Femur (tissue), 1 donor: ENCODE measurements around the gene SETX.
"Not testable (repeated sequence)": the region's sequence is repeated elsewhere in the genome, so short reads cannot be mapped to it uniquely, and the experiment has no call there.

ENCODE experiments used
- DNase-seq: peaks from one replicate; pipeline ENCODE4 v3.0.0-alpha.2; 2017

Gene SETX, protein sequence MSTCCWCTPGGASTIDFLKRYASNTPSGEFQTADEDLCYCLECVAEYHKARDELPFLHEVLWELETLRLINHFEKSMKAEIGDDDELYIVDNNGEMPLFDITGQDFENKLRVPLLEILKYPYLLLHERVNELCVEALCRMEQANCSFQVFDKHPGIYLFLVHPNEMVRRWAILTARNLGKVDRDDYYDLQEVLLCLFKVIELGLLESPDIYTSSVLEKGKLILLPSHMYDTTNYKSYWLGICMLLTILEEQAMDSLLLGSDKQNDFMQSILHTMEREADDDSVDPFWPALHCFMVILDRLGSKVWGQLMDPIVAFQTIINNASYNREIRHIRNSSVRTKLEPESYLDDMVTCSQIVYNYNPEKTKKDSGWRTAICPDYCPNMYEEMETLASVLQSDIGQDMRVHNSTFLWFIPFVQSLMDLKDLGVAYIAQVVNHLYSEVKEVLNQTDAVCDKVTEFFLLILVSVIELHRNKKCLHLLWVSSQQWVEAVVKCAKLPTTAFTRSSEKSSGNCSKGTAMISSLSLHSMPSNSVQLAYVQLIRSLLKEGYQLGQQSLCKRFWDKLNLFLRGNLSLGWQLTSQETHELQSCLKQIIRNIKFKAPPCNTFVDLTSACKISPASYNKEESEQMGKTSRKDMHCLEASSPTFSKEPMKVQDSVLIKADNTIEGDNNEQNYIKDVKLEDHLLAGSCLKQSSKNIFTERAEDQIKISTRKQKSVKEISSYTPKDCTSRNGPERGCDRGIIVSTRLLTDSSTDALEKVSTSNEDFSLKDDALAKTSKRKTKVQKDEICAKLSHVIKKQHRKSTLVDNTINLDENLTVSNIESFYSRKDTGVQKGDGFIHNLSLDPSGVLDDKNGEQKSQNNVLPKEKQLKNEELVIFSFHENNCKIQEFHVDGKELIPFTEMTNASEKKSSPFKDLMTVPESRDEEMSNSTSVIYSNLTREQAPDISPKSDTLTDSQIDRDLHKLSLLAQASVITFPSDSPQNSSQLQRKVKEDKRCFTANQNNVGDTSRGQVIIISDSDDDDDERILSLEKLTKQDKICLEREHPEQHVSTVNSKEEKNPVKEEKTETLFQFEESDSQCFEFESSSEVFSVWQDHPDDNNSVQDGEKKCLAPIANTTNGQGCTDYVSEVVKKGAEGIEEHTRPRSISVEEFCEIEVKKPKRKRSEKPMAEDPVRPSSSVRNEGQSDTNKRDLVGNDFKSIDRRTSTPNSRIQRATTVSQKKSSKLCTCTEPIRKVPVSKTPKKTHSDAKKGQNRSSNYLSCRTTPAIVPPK (N-terminal part only)

DNA sequence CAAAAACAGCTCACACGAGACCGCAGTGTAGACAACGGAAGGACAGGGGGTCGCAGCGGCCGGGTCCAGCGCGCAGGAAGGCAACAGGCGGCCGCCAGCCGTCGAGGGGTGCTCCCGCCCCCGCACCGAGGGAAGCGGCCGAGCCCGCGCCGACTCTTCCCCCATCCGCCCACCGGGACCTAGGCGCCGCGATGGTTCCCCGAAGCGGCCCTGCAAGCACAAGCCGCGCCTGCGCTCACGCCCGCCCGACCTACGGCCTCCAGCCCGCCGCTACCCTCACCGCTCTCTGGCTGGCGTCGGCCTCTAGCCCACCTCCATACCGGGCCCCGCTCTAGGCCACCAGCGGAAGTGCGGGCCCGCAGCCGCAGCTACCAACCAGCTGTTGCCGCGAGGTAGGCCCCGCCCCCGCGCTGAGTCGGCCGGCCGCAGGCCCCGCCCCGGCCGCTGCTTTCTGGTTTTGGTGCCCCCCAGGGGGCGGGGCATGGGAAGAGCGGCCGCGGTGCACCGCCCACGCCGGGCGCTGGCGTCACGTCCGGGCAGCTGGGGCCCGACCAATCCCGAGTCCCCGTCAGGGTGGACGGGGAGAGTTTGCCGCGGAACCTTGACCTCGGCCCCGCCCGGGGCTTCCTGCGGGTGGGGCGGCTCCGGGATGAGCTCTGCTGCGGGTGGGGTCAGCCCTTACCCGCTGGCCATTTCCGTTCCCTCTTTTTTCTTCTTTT is at the start of gene SETX:
TSS of gene SETX (minus strand) at position 350 of the 719 bp plus-strand sequence. CDS start 5,558 bp downstream, outside the sequence.
- DNase-seq = peak; percentile 98

- no peak for DNase-seq
Measured at GRCh38 chr9:132404228-132404881, 49.6 kb upstream of the SETX start.

DNA sequence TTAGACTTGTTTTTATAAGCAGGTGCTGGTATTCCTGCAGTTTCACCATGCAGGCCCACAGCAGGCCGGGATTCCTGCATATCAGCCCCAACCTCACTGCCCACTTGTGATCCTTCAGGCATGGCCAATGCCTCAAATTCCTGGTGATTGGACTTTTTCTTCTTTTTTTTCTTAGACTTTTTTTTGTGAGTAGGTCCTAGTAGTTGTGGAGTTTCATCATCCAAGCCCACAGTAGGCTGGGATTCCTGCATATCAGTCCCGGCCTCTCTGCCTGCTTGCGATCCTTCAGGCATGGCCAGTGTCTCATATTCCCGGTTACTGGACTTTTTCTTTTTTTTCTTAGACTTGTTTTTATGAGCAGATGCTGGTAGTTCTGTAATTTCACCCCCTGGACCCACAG is 47.0 kb upstream of the SETX start:
- no peak for DNase-seq

GRCh38 chr9:132395560-132395959 is 40.8 kb upstream of the SETX start:
- no peak for DNase-seq

GRCh38 chr9:132391449-132391848 is 36.7 kb upstream of the SETX start:
- no peak for DNase-seq

GRCh38 chr9:132390966-132391365 is 36.2 kb upstream of the SETX start:
- no peak for DNase-seq

GRCh38 chr9:132387133-132387532 is 32.3 kb upstream of the SETX start:
- DNase-seq = no peak

GRCh38 chr9:132384376-132384775 is 29.6 kb upstream of the SETX start:
- no peak for DNase-seq

DNA sequence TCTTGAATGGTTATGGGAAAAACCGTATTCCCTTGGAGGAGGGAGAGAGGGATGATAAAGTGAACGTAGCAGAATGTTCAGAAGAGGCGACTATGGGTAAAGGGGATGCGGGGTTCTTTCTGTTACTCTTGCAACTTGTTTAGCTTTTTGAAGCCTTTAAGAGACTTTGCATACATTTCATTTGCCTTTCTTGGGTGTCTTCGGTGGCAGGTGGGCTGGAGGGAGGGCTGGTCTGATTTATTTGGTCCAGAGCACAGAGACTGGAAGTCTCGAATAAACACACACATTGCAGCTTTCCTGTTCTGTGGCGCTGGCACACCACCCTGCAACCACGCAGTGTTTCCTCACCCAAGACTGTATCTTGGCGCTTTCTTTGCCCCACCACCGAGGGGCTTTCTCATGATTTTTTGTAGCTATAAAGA is 28.7 kb upstream of the SETX start:
- DNase-seq = no peak

GRCh38 chr9:132381966-132382541 is 27.3 kb upstream of the SETX start:
- DNase-seq = no peak

- DNase-seq = not testable (repeated sequence)
Measured at GRCh38 chr9:132378416-132378815, 23.6 kb upstream of the SETX start.

DNA sequence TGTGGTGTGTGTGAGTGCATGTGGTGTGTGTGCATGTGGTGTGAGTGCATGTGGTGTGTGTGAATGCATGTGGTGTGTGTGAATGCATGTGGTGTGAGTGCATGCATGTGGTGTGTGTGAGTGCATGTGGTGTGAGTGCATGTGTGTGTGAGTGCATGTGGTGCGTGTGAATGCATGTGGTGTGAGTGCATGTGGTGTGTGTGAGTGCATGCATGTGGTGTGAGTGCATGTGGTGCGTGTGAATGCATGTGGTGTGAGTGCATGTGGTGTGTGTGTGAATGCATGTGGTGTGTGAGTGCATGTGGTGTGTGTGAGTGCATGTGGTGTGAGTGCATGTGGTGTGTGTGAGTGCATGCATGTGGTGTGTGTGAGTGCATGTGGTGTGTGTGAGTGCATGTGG is 23.0 kb upstream of the SETX start:
- DNase-seq = not testable (repeated sequence)

DNA sequence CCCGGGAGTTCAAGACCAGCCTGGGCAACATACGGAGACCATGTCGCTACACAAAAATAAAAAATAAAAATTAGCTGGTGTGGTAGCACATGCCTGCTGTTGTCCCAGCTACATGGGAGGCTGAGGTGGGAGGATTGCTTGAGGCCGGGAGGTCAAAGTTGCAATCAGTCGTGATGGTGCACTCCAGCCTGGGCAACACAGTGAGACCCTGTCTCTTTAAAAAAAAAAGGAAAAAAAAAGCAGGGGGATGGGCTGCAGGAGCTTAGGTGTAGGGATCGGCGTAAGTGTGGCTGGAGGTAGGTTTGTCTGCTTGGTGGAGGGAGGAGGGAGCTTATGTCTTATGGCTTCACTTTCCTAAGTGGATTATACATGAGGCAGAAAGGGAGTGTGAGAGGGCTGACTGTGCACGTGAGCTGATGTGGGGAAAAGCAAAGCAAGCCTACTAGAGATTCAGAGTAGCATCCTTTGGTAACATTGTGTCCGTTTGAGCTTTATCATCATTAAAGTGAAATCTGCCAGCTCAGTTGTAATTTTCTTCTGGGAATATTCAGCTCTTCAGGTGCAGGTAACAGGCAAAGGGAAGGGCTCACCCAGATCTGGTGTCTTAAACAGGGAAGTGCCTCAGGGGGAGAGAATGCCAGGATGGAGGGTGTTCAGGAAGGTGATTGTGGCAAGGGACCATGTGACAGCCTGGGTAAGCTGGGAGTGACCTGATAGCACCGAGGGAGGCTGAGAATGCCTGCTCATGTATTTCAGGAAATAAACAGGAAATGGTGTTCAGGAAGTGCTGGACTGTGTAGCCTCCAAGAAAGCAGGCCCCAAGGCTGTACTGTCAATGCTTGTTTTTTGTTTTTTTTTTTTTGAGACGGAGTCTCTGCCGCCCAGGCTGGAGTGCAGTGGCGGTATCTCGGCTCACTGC is 17.6 kb upstream of the SETX start:
- peak; percentile 51 for DNase-seq

GRCh38 chr9:132370592-132370991 is 15.8 kb upstream of the SETX start:
- no peak for DNase-seq

GRCh38 chr9:132369421-132369820 is 14.6 kb upstream of the SETX start:
- no peak for DNase-seq

GRCh38 chr9:132367613-132368313 is 13.0 kb upstream of the SETX start:
- DNase-seq = no peak

- no peak for DNase-seq
Measured at GRCh38 chr9:132366481-132366880, 11.7 kb upstream of the SETX start.

- no peak for DNase-seq
Measured at GRCh38 chr9:132365986-132366385, 11.2 kb upstream of the SETX start.

DNA sequence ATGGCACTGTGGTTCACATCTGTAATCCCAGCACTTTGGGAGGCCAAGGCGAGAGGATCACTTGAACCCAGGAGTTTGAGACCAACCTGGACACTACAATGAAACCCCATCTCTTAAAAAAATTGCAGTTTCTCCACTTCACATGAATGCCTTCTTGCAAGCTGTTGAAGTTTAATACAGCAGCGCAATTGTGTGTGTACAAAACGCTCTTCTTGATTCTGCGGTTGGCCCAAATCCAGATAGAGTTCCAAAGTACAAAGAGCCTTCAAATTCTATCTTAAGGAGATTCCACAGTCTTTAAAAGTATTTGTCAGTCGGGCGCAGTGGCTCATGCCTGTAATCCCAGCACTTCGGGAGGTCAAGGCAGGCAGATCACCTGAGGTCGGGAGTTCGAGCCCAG is 9.3 kb upstream of the SETX start:
- no peak for DNase-seq

DNA sequence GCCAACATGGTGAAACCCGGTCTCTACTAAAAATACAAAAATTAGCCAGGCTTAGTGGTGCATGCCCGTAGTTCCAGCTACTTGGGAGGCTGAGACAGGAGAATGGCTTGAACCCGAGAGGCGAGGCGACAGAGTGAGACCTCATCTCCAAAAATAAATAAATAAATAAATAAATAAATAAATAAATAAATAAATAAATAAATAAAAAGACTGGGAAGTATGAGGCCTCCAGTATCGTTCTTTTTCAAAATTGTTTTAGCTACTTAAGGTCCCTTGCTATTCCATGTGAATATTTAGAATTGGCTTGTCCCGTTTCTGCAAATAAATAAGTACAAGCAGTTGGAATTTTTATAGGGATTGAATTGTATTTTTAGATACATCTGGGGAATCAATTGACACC is 3.0 kb upstream of the SETX start:
- no peak for DNase-seq
